A549 treated with AZD2906 at 1 μM for 4 hours (cell line): ENCODE results near the gene LAMTOR1. TPM values are rescaled to one million over a fixed set of nuclear protein-coding genes. Genes with fewer than 3 reads are reported as not detected.

Experiments used
- total RNA-seq: library from RNA; stranded (reverse); fragments of 200-300 nt; extraction: Qiagen RNA extraction; gene quantifications from 5 replicates; pipeline ENCODE4 v1.2.3, GENCODE V29; 2022

The LAMTOR1 gene
- total RNA-seq: 124 to 159 TPM (median 142 TPM) in 5 replicates

GRCh38 chr11:72102946-72103753 lies at the start of gene LAMTOR1:
Gene LAMTOR1, minus strand, starts transcription at chr11:72103297. Its CDS starts 73 bp downstream, at chr11:72103224.

GRCh38 chr11:72135473-72135872 lies 32.4 kb upstream of the LAMTOR1 start, which contains the start of gene FOLR3:
Gene FOLR3, plus strand, starts transcription at chr11:72135725. Its CDS starts 228 bp downstream, at chr11:72135953.

GRCh38 chr11:72112143-72112977 lies 9.3 kb upstream of the LAMTOR1 start, which contains the start of gene ANAPC15:
Gene ANAPC15, minus strand, starts transcription at chr11:72112695. Its CDS starts 1,419 bp downstream, at chr11:72111276.

GRCh38 chr11:72105888-72106287 lies 2.8 kb upstream of the LAMTOR1 start, which contains the start of gene TOMT:
Gene TOMT, plus strand, starts transcription at chr11:72105924. Its CDS starts 28 bp downstream, at chr11:72105952.

GRCh38 chr11:72080326-72081183 lies 22.5 kb downstream of the LAMTOR1 start, which contains the start of the genes LRRC51 and NUMA1:
Gene LRRC51, plus strand, starts transcription at chr11:72080850. Its CDS starts 8,234 bp downstream, at chr11:72089084.
Gene NUMA1, minus strand, starts transcription at chr11:72080542. Its CDS starts 44,599 bp downstream, at chr11:72035943.

Other genes with a start within 250 kb of the LAMTOR1 start
- not detected in 5 replicates for gene DEFB131B, start 224.8 kb downstream of the LAMTOR1 start, total RNA-seq
- 3.1 to 3.6 TPM (median 3.2 TPM) in 5 replicates for gene XNDC1N, start 174.7 kb downstream of the LAMTOR1 start, total RNA-seq
- gene RNF121, start 174.3 kb downstream of the LAMTOR1 start, total RNA-seq: 42.4 to 45.8 TPM (median 45.4 TPM) in 5 replicates
- gene IL18BP, start 104.4 kb downstream of the LAMTOR1 start, total RNA-seq: 2.2 to 2.9 TPM (median 2.8 TPM) in 5 replicates
- gene NUMA1, start 22.8 kb downstream of the LAMTOR1 start, total RNA-seq: 58.7 to 69.7 TPM (median 62.4 TPM) in 5 replicates
- 6.9 to 8.7 TPM (median 7.7 TPM) in 5 replicates for gene LRRC51, start 22.4 kb downstream of the LAMTOR1 start, total RNA-seq
- not detected in 5 replicates for gene TOMT, start 2.6 kb upstream of the LAMTOR1 start, total RNA-seq
- 76.2 to 90.1 TPM (median 88.6 TPM) in 5 replicates for gene ANAPC15, start 9.4 kb upstream of the LAMTOR1 start, total RNA-seq
- gene FOLR3, start 32.4 kb upstream of the LAMTOR1 start, total RNA-seq: 0.17 to 0.34 TPM (median 0.25 TPM) in 3 of 5 replicates, not detected in the others
- gene FOLR1, start 88.8 kb upstream of the LAMTOR1 start, total RNA-seq: 0.06 to 0.21 TPM (median 0.09 TPM) in 5 replicates
- not detected in 5 replicates for gene FOLR2, start 113.5 kb upstream of the LAMTOR1 start, total RNA-seq
- 52.9 to 78.0 TPM (median 63.8 TPM) in 5 replicates for gene INPPL1, start 121.5 kb upstream of the LAMTOR1 start, total RNA-seq
- gene PHOX2A, start 140.9 kb upstream of the LAMTOR1 start, total RNA-seq: not detected in 5 replicates